GM15510 (cell line): Measurements from ENCODE around the gene STRN.

Source experiments
- POLR2A ChIP-seq: IDR thresholded peaks from 3 replicates; pipeline ENCODE4 v1.6.1; 2011; ENCODE audit warnings: borderline replicate concordance; ENCODE audit not compliant: insufficient read length; ENCODE audit errors: extremely low read depth

STRN gene

GRCh38 chr2:36808386-36809068 is 157.8 kb downstream of the STRN start:
- TF ChIP-seq POLR2A: no peak

GRCh38 chr2:36807223-36807886 is 159.0 kb downstream of the STRN start:
- TF ChIP-seq POLR2A: no peak

GRCh38 chr2:36805635-36806224 is 160.6 kb downstream of the STRN start:
- TF ChIP-seq POLR2A: no peak

- TF ChIP-seq POLR2A: no peak
Observed at GRCh38 chr2:36802952-36803351, 163.4 kb downstream of the STRN start.

- TF ChIP-seq POLR2A: no peak
Observed at GRCh38 chr2:36801088-36801487, 165.2 kb downstream of the STRN start.

GRCh38 chr2:36800381-36800780 is 166.0 kb downstream of the STRN start:
- no peak for TF ChIP-seq POLR2A

GRCh38 chr2:36798724-36799123 is 167.6 kb downstream of the STRN start:
- no peak for TF ChIP-seq POLR2A

GRCh38 chr2:36797324-36798070 is 168.8 kb downstream of the STRN start:
- TF ChIP-seq POLR2A: no peak
